Fibroblast of lung (primary cell): Measurements from ENCODE around the gene COBL. TPM values are rescaled to one million over a fixed set of nuclear protein-coding genes. Genes with fewer than 3 reads are reported as not detected.

ENCODE experiments used
- DNase-seq, 2 donors: peaks; one replicate each; pipeline versions ENCODE4 v3.0.0 to v3.0.0-alpha.2; 2010; ENCODE audit warnings: low read depth in 2 of 2
- H2AFZ ChIP-seq: 2 replicates; pipeline ENCODE4 v1.5.1; 2012; ENCODE audit warnings: low read length, control low read depth, inconsistent platforms
- H3K27ac ChIP-seq: 2 replicates; pipeline ENCODE4 v1.5.1; 2011; ENCODE audit warnings: low read length, control low read depth; ENCODE audit not compliant: insufficient read depth
- H3K27me3 ChIP-seq: 2 replicates; pipeline ENCODE4 v1.5.1; 2011; ENCODE audit warnings: mild to moderate bottlenecking, low read length; ENCODE audit not compliant: control insufficient read depth, insufficient read depth
- H3K36me3 ChIP-seq: 2 replicates; pipeline ENCODE4 v1.5.1; 2011; ENCODE audit warnings: low read length; ENCODE audit not compliant: control insufficient read depth, insufficient read depth
- H3K4me1 ChIP-seq: 2 replicates; pipeline ENCODE4 v1.5.1; 2011; ENCODE audit warnings: low read length; ENCODE audit not compliant: control insufficient read depth, insufficient read depth; ENCODE audit errors: extremely low read depth
- H3K4me2 ChIP-seq: 2 replicates; pipeline ENCODE4 v1.5.1; 2011; ENCODE audit warnings: low read length, control low read depth; ENCODE audit not compliant: insufficient read depth; ENCODE audit errors: extremely low read depth
- H3K4me3 ChIP-seq, 4 experiments: fragments of 200-600 bp in 1 of 4; sonication (generic) in 1 of 4; replicated peaks in 1 of 4; 2 replicates each; pipeline ENCODE4 v1.5.1; 2011 to 2016; ENCODE audit warnings: low read length in 4 of 4, low read depth in 3 of 4, mild to moderate bottlenecking in 3 of 4, control low read depth in 2 of 4, inconsistent platforms in 1 of 4, mixed read lengths in 1 of 4; ENCODE audit not compliant: insufficient read depth in 1 of 4; ENCODE audit errors: control extremely low read depth in 1 of 4
- H3K79me2 ChIP-seq: 2 replicates; pipeline ENCODE4 v1.5.1; 2012; ENCODE audit warnings: mild to moderate bottlenecking, low read length, inconsistent platforms; ENCODE audit not compliant: control insufficient read depth, insufficient read depth
- H3K9ac ChIP-seq: 2 replicates; pipeline ENCODE4 v1.5.1; 2011; ENCODE audit warnings: mild to moderate bottlenecking, low read length, control low read depth; ENCODE audit not compliant: insufficient read depth
- H3K9me3 ChIP-seq: 2 replicates; pipeline ENCODE4 v1.5.1; 2012; ENCODE audit warnings: low read depth, low read length; ENCODE audit not compliant: control insufficient read depth, insufficient read depth
- H4K20me1 ChIP-seq: 2 replicates; pipeline ENCODE4 v1.5.1; 2011; ENCODE audit warnings: low read length; ENCODE audit not compliant: control insufficient read depth, insufficient read depth; ENCODE audit errors: extremely low read depth
- CTCF ChIP-seq, 2 donors: IDR thresholded peaks in 1 of 2; conservative IDR thresholded peaks in 1 of 2; 1 replicate in 1 of 2; 2 replicates in 1 of 2; pipeline ENCODE4 v1.5.1; 2011 to 2012; ENCODE audit warnings: low read length in 2 of 2, control low read depth in 1 of 2, inconsistent platforms in 1 of 2, low read depth in 1 of 2, mild to moderate bottlenecking in 1 of 2
- EZH2 ChIP-seq: IDR thresholded peaks from 2 replicates; pipeline ENCODE4 v1.5.1; 2012; ENCODE audit warnings: low read length, control low read depth, mild to moderate bottlenecking; ENCODE audit errors: missing control alignments
- polyA plus RNA-seq, 2 donors: library from polyadenylated mRNA; depleted of rRNA in 1 of 2; stranded (reverse) in 1 of 2; unstranded in 1 of 2; fragments of >200 nt; gene quantifications; 2 replicates each; pipeline ENCODE4 v1.2.1, GENCODE V29; 2011 to 2012; ENCODE audit warnings: missing spikeins in 1 of 2
- total RNA-seq: library from RNA; depleted of rRNA; stranded (reverse); fragments of >200 nt; gene quantifications from 2 replicates; pipeline ENCODE4 v1.2.1, GENCODE V29; 2014

Gene COBL
- total and polyA plus RNA-seq, 2 donors (not counting 1 experiment from before 2014, with no cell fraction given), result 0.10 to 0.33 TPM

- no peaks in the 10 kb centered on the region for H3K36me3 ChIP-seq
- H3K9ac ChIP-seq, result no peak overlapping the region
- H3K4me3 ChIP-seq, result no peak overlapping the region
- TF ChIP-seq CTCF (conservative IDR thresholded peaks at IDR 0.05 in 1 of 2, IDR thresholded peaks at IDR 0.05 in 1 of 2; ENCODE audit: low read depth in 1 of 2, low read length in 2 of 2) (no peak), EZH2 (no peak)
- H4K20me1 ChIP-seq, result no peaks in the 10 kb centered on the region
- no peak overlapping the region for H2AFZ ChIP-seq
- H3K4me1 ChIP-seq, result no peaks in the 10 kb centered on the region
- no peak overlapping the region for H3K27ac ChIP-seq
- no peaks in the 10 kb centered on the region for H3K27me3 ChIP-seq
- no peak overlapping the region for H3K4me2 ChIP-seq
- DNase-seq, result no peak
- no peaks in the 10 kb centered on the region for H3K79me2 ChIP-seq
- no peaks in the 10 kb centered on the region for H3K9me3 ChIP-seq
Observed at GRCh38 chr7:51238981-51239495, 77.6 kb downstream of the COBL start.

- no peak overlapping the region for H3K4me2 ChIP-seq
- H3K9me3 ChIP-seq, result no peaks in the 10 kb centered on the region
- H3K27me3 ChIP-seq, result no peaks in the 10 kb centered on the region
- H3K9ac ChIP-seq, result no peak overlapping the region
- no peaks in the 10 kb centered on the region for H4K20me1 ChIP-seq
- H3K79me2 ChIP-seq, result no peaks in the 10 kb centered on the region
- no peaks in the 10 kb centered on the region for H3K36me3 ChIP-seq
- H2AFZ ChIP-seq, result no peak overlapping the region
- H3K27ac ChIP-seq, result no peak overlapping the region
- TF ChIP-seq CTCF (conservative IDR thresholded peaks at IDR 0.05 in 1 of 2, IDR thresholded peaks at IDR 0.05 in 1 of 2; ENCODE audit: low read depth in 1 of 2, low read length in 2 of 2) (no peak), EZH2 (no peak)
- H3K4me3 ChIP-seq, result no peak overlapping the region
- no peak for DNase-seq
- no peaks in the 10 kb centered on the region for H3K4me1 ChIP-seq
Observed at GRCh38 chr7:51237446-51238133, 79.0 kb downstream of the COBL start.

GRCh38 chr7:51236470-51237132, 80.0 kb downstream of the COBL start:
- TF ChIP-seq CTCF (conservative IDR thresholded peaks at IDR 0.05 in 1 of 2, IDR thresholded peaks at IDR 0.05 in 1 of 2; ENCODE audit: low read depth in 1 of 2, low read length in 2 of 2), result no peak
- no peak for TF ChIP-seq EZH2
- Histone ChIP-seq H3K9ac (no peak overlapping the region), H3K4me3 (no peak overlapping the region), H4K20me1 (no peaks in the 10 kb centered on the region), H3K79me2 (no peaks in the 10 kb centered on the region), H2AFZ (no peak overlapping the region), H3K4me2 (no peak overlapping the region), H3K27ac (no peak overlapping the region), H3K9me3 (no peaks in the 10 kb centered on the region), H3K36me3 (no peaks in the 10 kb centered on the region), H3K27me3 (no peaks in the 10 kb centered on the region), H3K4me1 (no peaks in the 10 kb centered on the region)
- DNase-seq, result no peak
